Measurements from ENCODE around the gene MYO9B.

Gene MYO9B

DNA sequence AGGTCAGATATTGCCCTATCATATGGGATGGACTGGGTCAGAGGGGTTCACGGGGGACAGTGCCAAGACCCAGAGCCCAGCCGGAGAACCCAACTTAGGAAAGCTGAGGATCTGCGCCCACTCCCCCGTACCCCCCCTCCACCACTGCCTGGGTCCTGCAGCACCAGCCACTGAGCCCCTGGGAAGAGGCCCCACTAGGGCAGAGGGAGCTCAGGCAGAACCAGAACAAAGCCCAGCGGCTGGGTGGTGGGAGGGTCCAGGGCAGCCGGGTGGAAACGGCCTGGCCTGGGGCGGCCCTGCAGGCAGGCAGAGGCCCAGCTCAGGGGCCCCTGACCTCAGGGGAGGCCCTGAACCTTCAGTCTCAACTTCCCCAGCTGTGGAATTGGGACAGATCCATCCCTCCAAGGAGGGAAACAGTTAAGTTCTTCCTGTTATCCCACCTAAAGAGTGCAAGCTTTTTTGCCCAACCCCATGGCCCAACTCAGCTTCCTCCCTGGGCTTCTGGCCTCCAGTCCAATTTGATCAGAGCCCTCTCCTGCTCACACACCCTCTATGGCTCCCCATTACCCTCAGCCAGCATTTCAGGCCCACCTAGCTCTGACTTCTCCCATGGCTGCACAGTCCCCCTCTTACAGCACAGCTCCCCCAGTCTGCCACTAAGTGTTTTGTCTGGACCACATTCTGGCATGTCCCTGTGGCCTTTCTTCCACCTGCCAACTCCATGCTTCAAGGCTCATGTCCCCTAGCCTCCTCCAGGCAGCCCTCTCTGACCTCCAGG, 167.0 kb downstream of the MYO9B start:
- DNase-seq (ENCODE audit: low read depth): no peak

DNA sequence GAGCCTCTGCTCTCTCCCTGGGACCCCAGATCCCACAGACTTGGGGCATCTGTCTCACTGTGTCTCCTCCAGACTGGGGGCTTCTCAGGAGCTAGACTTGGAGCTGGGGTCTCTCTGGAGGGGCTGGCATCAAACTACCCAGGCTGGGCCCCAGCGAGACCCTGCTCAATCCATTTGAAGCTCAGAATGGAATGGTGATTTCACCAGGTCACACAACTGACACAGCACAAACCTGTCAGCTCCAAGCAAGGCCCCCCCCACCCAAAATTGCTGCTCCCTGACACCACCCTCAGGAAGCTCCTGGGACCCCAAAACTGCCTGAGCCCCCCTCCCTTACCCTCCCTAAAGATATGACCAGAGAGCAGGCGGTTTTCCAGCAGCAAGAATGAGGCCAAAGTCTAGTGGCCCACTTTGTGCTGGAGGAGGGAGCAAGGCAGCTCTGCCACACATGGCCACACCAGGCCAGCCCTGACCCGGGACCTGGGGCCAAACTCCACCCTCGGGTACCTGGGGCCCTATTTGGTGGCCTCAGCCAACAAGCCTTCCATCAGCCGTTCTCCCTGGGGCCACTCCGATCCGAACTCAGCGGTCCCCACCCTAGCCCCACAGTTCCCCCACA, 167.7 kb downstream of the MYO9B start:
- DNase-seq (ENCODE audit: low read depth): no peak

DNA sequence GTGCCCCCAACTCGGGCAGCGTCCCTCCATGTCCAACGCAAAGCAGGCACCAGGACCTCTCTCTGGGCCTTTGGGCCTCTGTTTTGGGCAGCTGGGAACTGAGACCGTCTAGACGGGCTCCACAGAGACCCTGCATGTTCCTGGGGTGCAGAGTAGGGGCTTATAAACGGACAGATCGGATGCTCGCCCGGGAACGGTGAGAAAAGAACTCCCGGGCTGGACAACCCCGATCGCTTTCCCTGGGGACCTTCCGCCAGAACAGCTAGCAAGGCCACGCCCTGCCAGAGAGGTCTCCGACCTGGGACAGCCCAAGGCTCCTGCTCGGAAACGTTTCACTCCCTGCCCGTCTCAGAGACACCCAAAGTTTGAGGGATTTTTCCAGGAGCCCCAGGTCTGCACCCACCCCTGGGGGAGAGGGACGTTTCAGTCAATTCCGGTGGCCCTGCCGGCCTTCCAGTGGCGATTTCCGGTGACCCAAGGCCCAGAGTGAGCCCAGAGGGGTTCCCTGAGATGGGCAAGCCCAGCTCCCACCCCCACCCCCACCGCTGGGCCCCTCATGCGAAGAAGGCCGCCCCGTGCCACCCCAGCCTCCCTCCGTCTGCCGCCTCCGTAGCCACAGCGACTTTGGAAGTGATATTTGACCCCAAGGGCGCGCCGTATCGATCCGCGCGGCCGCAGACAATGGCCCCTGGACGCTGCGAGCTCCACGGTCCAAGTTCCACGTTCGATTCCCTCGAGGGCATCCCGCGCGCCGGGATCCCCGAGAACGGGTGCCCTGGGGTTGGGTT, 168.4 kb downstream of the MYO9B start:
- peak; percentile 59 for DNase-seq (ENCODE audit: low read depth)

DNA sequence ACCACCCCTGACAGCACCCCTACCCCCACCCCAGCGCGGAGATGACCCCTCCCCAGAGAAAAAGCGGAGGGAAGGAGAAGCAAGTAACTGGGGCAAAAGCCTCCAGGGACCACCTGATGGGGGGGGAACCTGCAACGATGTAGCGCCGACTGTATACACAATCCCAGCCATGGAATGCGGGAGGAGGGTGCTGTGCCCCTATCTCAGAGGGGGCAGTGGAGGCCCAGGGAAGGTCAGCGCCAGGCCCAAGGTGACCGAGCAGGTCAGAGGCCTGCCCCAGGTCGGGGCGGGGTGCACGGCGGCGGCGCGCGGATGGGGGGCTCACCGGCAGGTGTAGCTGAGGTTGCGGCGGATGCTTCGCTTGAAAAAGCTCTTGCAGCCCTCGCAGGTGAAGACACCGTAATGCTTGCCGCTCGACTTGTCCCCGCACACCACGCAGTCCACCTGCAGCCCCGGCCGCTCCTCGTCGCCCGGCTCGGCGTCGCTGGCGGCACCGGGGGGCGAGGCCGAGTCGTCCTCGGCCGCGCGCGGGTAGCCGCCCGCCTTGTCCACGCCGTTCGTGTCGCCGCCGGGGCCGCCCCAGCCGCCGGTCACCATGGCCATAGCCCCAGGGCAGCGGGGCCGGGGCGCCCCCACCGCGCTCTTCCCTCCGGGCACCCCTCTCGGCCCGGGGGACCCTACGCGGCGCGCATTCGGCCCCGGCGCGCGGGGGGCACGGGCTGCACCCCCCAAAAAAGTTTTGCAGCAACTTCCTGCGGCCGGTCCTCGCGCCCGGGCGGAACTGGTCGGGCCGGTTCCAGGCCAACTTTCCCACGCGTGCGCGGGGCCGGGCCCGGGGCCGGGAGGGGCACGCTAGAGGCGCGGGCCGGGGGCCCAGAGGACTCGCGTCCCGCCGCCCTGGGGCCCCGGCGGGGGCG, 169.3 kb downstream of the MYO9B start:
- DNase-seq (ENCODE audit: low read depth): no peak

DNA sequence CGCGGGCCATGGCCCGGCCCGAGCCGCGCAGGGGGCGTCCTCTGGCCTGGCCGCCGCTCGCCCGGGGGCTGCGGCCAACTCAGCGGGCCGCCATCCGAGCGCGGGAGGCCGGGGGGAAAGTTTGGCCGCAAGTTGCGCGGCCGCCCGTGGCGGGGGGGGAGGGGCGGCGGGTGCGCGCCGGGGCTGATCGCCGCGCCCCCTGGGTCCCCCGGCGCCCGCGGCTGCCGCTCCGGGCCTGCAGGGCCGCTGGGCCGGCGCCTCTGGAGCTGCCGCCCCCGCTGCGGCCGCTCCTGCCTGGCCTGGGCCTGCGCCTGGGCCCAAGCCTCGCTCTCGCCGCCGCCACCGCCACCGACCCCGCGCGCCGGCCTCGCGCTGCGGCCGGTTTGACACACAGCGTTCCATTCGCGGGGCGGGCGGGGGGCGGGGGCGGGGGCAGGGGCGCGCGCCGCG, 170.0 kb downstream of the MYO9B start, which contains the start of gene NR2F6:
Gene NR2F6 (minus strand): TSS at position 385 of the 450 bp plus-strand sequence. CDS start 699 bp downstream, outside the sequence.
- no peak for DNase-seq (ENCODE audit: low read depth)

DNA sequence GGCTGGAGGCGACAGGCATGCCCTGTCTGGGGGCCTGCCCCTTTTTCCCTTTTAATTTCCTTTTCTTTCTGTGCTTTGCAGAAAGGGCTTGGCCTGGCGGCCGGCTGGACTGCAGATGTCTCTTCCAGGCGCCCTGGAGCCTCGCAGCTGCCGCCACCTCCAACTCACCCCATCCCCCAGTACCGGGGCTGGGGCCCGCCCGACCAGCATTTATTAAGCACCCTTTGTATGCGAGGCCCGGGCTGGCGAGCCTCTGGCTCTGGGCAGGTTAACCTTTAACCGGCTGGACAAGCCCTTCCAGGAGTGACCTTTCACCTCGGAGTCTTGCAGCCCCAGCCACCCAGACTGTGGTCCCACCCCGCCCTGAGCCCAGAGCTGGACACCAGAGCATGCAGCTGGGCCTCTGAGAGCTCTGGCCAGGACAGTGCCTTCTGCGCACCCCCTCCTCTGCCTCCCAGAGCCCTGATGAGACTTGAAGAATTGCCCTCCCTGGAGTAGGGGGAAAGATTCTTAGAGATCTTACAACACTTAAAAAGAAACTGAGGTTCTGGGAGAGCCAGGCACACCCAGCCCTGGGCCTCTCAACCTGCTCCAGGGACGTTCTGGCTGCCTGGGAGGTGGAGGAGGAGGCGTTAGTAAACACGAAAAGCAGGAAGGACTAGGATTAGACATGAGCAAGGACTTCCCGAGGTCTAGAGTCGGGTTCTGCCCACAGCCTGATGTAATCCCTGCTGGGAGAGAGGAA, 171.3 kb downstream of the MYO9B start:
- DNase-seq (ENCODE audit: low read depth): peak; percentile 20

DNA sequence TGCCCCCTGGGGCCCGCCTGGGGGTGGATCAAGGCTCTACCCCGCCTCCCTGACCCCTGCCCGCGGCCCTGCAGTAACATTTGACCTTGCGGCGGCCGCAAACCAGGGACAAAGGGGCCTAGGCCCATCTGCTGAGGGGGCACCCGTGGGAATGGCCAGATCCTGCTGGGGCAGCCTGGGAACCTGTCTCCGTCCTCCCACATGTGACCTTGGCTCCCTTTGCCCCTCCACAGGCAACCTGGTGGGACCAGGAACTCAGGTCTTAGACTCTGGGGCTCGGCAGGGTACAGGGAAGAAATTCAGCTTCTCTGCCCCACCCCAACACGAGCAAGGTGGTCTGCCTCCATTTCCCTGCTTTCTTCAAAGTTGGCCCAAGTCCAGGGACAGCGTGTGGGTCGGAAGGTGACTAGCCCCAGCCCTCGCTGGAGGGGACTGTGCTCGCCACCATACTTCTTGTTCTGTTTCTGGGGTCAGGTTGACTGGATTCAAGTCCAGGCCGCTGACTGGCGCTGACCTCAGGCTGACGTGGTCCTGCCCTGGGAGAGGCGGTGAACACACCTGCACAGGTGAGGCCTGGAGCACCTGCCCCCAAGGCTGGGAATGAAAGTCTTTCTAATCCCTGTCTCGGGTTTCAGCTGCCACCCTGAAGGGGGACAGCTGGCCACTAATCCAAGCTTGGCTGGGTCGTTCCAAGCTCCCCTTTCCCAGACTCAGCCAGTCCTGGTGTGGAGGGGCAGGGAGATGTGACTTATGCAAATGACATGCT, 172.6 kb downstream of the MYO9B start:
- no peak for DNase-seq (ENCODE audit: low read depth)

DNA sequence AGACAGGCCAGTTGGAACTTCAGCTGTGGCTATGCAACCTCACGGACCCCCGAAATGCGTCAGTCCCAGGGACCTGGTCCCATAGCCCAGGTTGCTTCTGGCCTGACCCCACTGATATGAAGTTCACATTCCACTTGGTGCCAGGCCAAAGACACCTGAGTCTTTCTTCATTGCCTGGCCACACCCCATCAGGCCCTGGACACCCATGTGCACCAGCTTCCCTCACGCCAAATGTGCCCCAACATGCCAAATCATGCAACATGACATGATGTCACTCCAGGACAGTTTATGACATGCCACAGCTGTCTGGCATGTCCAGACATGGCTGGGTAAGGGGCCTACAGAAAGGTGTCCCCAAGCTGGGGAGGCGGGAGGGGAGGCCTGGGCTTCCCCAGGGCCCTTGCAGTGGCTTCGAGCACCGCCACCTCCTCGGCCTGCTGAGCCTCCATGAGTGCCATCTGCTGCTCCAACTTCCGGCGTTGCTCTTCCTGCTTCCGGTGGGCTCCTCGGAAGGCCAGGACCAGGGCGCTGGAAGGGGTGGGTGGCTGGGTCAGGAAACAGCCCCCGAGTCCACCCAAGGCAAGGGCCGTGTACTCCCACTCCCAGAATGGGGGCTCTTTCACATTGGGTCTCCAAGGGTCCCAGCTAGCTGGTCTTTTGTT, 174.4 kb downstream of the MYO9B start:
- no peak for DNase-seq (ENCODE audit: low read depth)

DNA sequence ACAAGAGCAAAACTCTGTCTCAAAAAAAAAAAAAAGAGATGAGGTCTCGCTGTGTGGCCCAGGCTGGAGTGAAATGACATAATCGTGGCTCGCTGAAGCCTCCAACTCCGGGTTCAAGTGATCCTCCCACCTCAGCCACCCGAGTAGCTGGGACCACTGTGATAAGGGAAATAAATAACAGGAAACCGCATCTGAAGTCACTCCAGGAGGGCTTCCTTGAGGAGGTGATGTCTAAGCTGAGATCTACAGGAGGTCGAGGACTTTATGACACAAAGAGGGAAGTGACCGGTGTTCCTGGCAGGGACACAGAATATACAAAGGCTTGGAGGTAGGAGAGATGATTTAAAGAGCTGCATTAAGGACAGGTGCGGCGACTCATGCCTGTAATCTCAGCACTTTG, 179.1 kb downstream of the MYO9B start:
- DNase-seq (ENCODE audit: low read depth): no peak

DNA sequence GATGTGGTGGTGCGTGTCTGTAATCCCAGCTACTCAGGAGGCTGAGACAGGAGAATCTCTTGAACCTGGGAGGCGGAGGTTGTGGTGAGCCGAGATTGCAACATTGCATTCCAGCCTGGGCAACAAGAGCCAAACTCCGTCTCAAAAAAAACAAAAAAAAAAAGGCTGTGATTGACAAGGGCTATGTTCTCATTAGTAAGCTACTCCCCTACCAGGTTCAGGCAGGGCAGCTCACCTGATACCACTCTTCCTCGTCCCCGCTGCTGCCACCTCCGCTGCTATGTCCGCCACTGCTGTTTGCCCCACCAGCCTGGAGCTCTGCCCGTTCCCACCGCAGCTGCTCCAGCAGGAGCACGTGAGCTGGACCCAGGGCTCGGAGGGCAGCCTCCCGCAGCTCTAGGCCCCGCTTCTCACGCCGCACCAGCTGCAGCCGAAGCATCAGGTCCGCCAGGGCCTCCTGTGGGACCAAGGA, 179.6 kb downstream of the MYO9B start:
- DNase-seq (ENCODE audit: low read depth): no peak

DNA sequence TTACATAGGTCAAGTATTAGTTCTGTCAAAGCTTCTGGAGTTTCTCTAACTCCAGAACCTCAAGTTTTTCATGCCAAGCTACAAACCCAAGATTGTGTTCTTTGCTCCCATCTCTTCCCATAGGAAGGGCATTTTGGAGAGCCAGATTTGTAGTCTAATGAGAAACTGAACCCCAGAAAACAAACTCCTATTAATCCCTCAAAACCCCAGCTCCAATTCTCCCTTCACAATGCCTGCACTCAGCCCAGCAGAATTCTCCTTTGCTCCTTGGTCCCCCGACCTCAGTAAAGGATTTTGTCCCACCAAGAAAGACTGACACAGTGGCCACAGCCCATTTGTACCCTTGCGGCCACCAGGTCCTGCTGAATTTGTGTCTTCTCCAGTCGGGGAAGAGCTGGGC, 180.6 kb downstream of the MYO9B start:
- DNase-seq (ENCODE audit: low read depth): no peak

DNA sequence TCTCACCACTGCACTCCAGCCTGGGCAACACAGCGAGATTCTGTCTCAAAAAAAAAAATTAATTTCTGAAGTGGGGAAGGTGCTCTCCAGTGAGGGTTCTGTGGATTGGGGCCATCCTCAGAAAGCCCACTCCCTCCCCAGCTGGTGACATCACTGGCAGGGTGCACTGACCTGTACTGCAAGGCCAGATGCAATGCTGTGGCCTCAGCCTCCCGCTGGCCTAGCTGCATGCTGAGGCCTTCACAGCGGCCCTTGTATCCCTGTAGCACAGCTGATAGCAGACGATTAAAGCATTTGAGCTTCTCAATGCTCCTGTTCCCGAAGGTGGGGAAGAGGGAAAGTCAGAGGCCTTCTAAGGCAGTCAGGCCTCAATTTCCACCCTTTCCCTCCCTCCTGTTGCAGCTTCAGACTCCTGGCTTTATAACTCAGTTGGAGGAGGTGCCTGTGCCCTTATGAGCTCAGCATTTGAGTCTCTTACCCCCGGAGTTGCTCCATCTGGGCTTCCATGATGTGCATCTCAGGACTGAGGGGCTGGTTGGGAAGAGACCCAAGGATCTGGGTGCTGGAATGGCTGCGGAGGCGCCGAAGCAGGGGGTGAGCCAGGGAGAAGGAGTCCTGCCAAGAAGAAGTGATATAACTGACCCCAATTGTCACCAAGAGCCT, 183.7 kb downstream of the MYO9B start:
- no peak for DNase-seq (ENCODE audit: low read depth)

DNA sequence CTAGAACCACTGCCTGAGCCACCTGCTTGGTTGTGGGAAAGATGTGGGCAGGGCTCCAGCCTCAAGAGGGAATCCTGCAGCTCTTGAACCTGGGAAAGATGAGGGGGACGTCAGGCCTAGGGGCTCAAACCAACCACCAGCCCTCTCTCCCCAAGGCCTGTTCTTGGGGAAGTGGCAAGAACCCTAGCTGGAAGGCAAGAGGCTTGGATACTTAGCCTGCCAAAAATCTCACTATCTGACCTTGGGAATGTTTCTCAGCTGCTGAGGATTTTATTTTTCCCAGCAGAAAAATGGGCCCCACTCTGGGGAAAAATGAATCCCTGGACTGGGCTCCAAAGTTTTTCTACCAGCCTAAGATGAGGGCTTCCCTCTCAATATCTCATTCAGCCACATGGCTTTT, 184.4 kb downstream of the MYO9B start:
- DNase-seq (ENCODE audit: low read depth): no peak

DNA sequence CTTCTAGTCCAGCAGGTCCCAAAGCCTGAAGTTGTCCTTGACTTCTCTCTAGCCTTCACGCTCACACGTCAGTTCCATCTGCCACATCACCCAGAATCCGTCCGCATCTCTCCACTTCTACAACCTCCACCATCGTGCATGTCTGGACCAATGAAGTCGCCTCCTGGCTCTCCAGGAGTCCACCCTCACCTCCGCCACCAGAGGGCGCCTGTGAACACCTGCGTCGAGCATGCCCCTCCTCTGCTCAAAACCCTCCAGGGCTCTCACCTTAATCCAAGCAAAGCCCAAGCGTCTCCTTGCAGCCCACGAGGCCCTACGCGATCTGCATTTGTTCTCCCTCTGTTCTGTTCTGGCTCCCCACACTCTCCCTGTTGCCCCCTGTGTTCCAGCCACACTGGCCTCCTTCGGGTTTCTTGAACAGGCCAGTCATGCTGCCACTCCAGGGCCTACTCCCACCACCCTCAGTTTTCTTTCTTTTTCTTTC, 185.3 kb downstream of the MYO9B start:
- peak; percentile 46 for DNase-seq (ENCODE audit: low read depth)

DNA sequence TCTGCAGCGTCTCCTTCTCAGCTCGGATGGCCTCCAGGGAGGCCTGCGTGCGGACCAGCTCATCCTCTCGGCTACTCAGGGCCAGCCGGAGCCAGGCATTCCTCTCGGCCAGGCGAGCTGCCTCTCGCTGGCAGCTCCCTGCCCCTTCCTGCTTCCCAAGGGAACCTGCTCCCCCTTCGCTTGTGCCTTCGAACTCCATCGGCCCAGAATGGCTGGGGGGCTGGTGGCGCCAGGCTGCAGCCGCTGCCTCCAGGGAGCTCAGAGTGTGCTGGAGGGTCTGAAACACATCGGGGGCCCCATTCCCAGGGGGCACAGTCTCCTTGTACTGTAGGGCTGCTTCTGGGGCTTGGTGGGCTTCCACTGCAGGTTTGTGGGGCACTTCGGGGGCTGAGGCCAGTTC, 187.0 kb downstream of the MYO9B start:
- DNase-seq (ENCODE audit: low read depth): no peak
